RPMI7951 (cell line): ENCODE measurements around the gene NCKAP1. TPM values are rescaled to one million over a fixed set of nuclear protein-coding genes. Genes with fewer than 3 reads are reported as not detected.
A peak's percentile ranks its signal among the peaks of the same experiment; 100 is the strongest.
"Not testable (repeated sequence)": the region's sequence is repeated elsewhere in the genome, so short reads cannot be mapped to it uniquely, and the experiment has no call there.

Experiments
- DNase-seq: peaks from one replicate; pipeline ENCODE4 v3.0.0-alpha.2; 2012; ENCODE audit warnings: low read depth
- total RNA-seq: library from RNA; depleted of rRNA; stranded (reverse); fragments of >200 nt; shearing (Covaris generic); gene quantifications from 2 replicates; pipeline ENCODE4 v1.2.3, GENCODE V29; 2014

NCKAP1 gene
- total RNA-seq, 1 experiment from 2014 or later, result 188 TPM

DNA sequence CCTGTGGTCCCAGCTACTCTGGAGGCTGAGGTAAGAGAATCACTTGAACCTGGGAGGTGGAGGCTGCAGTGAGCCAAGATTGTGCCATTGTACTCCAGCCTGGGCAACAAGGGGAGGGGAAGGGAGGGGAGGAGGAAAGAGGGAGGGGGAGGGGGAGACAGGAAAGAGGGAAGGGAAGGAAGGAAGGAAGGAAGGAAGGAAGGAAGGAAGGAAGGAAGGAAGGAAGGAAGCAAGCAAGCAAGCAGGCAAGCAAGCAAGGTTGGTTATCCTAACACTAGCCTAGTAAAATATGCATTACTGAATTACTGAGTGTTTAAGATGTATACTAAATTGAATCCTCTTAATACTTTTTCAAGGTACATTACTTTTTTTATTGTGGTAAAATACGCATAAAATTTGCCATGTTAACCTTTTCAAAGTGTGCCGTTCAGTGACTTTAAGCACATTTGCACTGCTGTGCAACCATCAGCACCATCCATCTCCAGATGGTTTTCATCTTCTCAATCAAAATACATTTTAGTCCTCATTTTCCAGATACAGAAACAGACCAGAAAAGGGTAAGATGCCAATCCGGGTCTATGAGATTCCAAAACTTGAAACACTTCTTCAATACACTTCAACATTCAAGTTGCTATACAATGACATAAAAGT, 28.9 kb downstream of the NCKAP1 start:
- DNase-seq, result no peak

DNA sequence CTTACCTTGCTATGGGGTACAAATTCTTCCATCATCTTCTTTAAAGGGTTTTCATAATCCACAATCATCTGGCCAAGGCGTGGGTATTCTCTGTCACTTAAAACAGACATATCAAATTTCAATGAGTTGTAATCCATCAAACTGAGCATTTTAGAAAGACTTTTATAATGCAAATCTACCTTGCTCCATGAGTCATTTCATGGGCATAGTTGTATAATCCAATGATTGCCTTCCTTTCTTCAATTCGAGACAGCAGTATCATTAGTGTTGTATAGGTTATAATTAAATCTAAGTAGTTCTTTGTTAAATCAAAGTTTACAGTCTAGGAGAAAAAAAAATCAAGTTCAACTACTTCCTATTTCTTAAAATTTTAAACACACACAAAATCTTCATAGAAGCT, 36.3 kb downstream of the NCKAP1 start:
- no peak for DNase-seq

DNA sequence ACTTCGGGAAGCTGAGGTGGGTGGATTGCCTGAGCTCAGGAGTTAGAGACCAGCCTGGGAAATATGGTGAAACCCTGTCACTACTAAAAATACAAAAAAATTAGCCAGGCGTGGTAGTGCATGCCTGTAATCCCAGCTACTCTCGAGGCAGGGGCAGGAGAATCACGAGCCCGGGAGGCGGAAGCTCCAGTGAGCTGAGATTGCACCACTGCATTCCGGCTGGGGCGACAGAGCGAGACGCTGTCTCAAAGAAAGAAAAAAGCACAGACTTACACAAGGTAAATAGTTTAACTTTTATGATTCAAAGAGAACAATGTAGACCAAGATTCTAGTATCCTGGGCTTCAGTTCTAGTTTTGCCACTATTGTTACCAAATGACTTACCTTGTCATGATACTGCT, 37.4 kb downstream of the NCKAP1 start:
- no peak for DNase-seq

DNA sequence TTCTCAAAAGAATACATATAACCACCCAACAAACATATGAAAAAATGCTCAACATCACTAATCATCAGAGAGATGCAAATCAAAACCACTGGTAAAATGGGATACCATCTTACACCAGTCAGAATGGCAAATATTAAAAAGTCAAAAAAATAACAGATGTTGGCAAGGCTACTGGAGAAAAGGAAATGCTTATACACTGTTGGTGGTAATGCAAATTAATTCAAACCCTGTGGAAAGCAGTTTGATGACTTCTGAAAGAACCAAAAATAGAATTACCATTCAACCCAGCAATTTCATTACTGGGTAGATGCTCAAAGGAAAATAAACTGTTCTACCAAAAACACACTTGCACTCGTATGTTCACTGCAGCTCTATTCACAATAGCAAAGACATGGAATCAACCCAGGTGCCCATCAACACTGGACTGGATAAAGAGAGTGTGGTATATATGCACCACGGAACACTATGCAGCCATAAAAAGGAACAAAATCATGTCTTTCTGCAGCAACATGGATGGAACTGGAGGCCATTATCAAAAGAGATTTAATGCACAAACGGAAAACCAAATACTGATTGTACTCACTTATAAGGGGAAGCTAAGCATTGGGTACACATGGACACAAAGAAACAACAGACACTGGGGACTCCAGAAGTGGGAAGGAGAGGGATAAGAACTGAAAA, 38.8 kb downstream of the NCKAP1 start:
- DNase-seq, result no peak

DNA sequence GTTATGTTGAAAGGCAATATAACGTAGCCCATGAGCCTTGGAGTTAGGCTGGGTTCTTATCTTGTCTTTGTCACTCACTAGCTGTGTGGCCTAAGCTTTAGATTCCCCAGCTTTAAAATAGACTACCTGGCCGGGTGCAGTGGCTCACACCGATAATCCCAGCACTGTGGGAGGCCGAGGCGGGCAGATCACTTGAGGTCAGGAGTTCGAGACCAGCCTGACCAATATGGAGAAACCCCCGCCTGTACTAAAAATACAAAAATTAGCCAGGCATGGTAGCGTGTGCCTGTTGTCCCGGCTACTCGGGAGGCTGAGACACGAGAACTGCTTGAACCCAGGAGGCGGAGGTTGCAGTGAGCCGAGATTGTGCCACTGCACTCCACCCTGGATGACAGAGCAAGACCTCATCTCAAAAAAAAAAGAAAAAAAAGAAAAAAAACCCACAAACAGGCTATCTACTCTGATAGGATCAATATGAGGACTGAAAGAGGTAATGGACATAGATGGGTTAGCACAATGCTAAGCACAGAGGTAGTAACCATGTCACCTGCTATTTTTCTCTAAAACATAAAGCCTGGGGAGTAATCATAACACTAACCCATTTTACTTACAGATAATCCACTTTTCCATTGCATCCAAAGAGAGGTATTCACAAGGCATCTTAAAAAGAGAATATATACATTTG, 43.9 kb downstream of the NCKAP1 start:
- no peak for DNase-seq

DNA sequence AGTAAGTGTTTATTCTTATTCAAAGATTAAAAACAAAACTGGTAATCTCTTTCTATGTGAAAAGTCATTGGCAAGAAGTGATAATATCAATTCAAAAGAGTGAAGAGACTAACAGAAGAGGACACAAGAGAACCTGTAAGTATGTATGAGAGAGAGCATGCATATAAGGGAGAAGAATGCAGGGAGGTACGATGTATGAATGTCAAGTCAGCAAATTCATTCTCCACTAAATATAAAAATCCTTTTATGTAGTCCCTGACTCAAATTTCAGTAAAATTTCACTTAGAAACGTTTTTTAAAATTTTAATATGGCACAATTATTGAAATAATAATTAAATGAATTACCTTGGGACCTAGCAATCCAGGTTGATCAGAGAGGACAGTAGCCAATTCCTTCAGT, 55.3 kb downstream of the NCKAP1 start:
- DNase-seq, result no peak

- DNase-seq, result not testable (repeated sequence)
Measured at GRCh38 chr2:182981475-182981874, 56.8 kb downstream of the NCKAP1 start.

- DNase-seq, result no peak
Measured at GRCh38 chr2:182980652-182981051, 57.6 kb downstream of the NCKAP1 start.

GRCh38 chr2:182980115-182980514, 58.1 kb downstream of the NCKAP1 start:
- DNase-seq, result peak; percentile 37

DNA sequence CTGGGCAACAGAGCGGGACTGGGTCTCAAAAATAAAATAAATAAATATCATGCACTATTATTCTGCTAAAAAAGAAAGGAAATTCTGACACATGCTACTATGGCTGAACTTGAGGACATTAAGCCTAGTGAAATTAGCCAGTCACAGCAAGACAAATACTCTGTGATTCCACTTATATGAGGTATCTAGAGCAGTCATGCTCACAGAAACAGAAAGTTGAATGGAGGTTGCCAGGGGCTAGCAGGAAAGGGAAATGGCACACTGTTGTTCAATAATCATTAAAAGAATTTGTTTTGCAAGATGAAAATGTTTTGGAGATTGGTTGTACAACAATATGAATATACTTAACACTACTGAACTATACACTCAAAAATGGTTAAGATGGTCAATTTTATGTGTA, 60.8 kb downstream of the NCKAP1 start:
- no peak for DNase-seq

DNA sequence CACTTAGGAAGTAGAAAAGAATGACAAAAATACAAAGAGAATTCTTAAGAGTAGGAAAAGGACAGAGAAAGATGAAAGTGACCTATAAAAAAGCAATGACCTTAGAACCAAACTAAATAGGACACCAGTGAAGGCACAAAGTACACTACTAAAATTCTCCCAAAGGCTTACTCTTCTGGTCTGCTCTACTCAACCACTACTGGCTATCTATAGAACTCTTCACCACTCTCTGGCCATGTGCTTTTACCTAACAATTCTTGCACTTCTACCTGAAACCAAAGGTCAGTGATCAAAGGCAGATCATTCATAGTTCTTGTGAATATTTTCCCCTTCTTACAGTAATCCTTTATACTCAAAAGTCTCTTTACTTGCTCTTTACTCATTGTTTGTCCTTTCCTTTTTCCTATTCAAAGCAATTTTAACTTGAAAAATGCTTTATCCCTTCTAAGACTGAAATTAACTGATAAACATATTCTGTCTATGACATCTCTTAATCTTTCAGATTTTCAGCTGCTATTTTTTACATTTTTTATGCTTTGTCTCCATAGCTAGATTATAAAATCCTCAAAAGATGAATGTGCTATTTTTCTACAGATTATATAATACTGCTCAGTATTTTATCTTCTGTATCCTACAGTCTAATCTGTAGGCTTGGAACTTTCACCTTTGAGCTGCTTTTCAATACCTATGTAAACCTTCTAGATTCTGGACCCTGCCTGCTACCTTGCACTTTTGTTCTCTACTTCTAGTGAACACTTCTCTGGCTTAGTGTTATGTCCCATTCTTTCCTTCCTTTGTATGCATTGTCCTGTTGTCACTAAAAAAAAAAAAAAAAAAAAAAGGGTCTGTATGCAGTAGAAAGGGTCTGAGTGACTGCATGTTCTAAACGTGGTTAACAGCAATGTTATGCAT, 64.6 kb downstream of the NCKAP1 start:
- no peak for DNase-seq

DNA sequence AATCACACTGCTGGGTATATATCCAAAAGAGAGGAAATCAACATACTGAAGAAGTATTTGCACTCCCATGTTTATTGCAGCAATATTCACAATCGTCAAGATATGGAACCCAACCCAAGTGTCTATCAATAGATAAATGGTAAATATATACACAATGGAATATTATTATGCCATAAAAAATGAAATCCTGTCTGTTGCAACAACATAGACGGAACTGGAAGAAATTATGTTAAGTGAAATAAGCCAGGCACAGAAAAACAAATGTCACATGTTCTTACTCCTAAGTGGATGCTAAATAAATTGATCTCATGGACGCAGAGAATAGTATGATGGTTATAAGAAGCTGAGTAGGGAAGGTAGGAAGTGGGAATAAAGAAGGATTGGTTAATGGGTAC, 65.7 kb downstream of the NCKAP1 start:
- no peak for DNase-seq

DNA sequence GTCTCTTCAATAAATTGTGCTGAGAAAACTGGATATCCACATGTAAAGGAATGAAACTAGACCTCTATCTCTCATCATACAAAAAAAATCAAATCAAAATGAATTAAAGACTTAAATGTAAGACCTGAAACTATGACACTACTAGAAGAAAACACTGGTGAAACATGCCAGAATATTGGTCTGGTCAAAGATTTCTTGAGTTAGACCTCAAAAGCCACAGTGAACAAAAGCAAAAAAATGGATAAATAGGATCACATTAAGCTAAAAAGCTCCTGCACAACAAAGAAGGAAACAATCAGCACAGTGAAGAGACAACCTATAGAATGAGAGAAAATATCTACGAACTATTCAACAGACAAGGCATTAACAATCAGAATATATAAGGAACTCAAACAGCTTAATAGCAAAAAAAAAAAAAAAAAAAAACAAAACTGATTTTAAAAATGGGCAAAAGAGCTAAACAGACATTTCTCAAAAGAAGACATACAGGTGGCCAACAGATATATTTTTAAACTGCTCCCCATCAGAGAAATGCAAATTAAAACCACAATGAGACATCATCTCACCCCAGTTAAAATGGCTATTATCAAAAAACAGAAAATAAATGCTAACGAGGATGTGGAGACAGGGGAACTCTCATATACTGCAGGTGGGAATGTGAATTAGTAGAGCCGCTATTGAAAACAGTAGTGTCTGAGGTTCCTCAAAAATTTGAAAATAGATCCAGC, 66.3 kb downstream of the NCKAP1 start:
- no peak for DNase-seq

DNA sequence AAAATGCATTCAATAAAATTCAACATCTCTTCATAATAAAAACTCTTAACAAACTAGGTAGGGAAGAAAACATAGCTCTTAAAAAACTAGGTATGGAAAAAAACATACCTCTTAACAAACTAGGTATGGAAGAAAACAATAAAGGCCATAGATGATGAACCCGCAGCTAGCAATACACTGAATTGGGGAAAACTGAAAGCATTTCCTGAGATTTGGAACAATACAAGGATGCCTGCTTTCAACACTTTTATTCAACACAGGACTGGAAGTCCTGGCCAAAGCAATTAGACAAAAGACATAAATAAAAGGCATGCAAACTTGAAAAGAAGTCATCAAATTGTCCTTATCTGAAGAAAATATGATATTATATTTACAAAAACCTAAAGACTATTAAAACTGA, 67.8 kb downstream of the NCKAP1 start:
- no peak for DNase-seq

DNA sequence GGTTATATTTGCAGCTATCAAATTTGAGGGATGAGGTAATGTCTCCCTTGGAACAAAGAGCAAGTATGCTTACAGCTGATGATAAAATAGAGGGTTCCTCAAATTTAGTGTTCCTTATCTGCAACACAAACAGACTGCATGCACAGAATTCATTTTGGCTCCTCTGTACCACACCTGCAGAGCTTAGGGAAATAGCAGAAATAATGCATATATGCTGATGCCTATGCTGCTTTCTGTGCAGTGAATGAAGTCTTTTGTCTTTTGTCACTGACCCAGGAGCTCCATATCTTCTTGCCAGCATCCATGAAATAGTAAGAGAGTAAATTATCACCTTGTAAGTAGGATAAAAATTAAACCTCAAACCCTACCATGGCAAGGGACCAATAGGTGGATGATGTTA, 69.8 kb downstream of the NCKAP1 start:
- no peak for DNase-seq

DNA sequence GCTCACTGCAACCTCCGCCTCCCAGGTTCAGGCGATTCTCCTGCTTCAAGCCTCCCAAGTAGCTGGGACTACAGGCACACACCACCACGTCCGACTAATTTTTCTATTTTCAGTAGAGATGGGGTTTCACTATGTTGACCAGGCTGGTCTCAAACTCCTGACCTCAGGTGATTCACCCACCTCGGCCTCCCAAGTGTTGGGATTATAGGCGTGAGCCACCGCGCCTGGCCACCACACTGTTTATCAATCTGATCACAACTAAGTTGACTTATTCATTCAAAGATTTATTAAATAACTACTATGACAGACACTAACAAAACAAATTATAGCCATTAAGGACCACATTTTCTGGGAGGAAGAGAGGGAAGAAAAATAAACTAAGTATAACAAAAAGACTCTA, 71.9 kb downstream of the NCKAP1 start:
- not testable (repeated sequence) for DNase-seq

- DNase-seq, result no peak
Measured at GRCh38 chr2:182962641-182963040, 75.6 kb downstream of the NCKAP1 start.

GRCh38 chr2:182960869-182961268, 77.4 kb downstream of the NCKAP1 start:
- DNase-seq, result not testable (repeated sequence)

GRCh38 chr2:182954789-182955188, 83.5 kb downstream of the NCKAP1 start:
- no peak for DNase-seq

GRCh38 chr2:182952741-182953450, 85.4 kb downstream of the NCKAP1 start:
- no peak for DNase-seq
